SK-N-MC (cell line): ENCODE data around the gene MYO5B.
"Not testable (repeated sequence)": the region's sequence is repeated elsewhere in the genome, so short reads cannot be mapped to it uniquely, and the experiment has no call there.

Experiments
- DNase-seq: peaks from one replicate; pipeline ENCODE4 v3.0.0-alpha.2; 2011; ENCODE audit warnings: low read depth, low spot score
- H3K27ac ChIP-seq: fragments of 200-600 bp; sonication (generic); 2 replicates; pipeline ENCODE4 v1.5.1; 2016; ENCODE audit warnings: mixed run types
- H3K36me3 ChIP-seq: fragments of 200-600 bp; sonication (generic); 2 replicates; pipeline ENCODE4 v1.6.1; 2017; ENCODE audit warnings: antibody characterized with exemption, low read length, mixed read lengths; ENCODE audit not compliant: insufficient read depth
- H3K4me3 ChIP-seq: fragments of 200-600 bp; sonication (generic); 2 replicates; pipeline ENCODE4 v1.5.1; 2016
- H3K9ac ChIP-seq: fragments of 200-600 bp; sonication (generic); 2 replicates; pipeline ENCODE4 v1.8.0; 2017; ENCODE audit warnings: mixed run types, mixed read lengths; ENCODE audit not compliant: insufficient read length
- H3K9me3 ChIP-seq: fragments of 200-600 bp; sonication (generic); 2 replicates; pipeline ENCODE4 v1.6.1; 2017; ENCODE audit warnings: low read depth, mild to moderate bottlenecking, antibody characterized with exemption, low read length, moderate library complexity, mixed read lengths
- EZH2 ChIP-seq: fragments of 200-600 bp; sonication (generic); IDR thresholded peaks from one replicate; pipeline ENCODE4 v1.6.1; 2017; ENCODE audit warnings: antibody characterized with exemption
- FOXP2 ChIP-seq: optimal IDR thresholded peaks from 2 replicates; pipeline ENCODE3; 2011; ENCODE audit warnings: mild to moderate bottlenecking, moderate library complexity; ENCODE audit not compliant: insufficient read depth; ENCODE audit errors: extremely low read length, control extremely low read depth
- POLR2AphosphoS5 ChIP-seq: IDR thresholded peaks from 2 replicates; pipeline ENCODE4 v1.6.1; 2012; ENCODE audit warnings: mild to moderate bottlenecking, low read depth, low read length, borderline replicate concordance

The MYO5B gene

GRCh38 chr18:49894517-49895226, 300.3 kb downstream of the MYO5B start:
- Histone ChIP-seq H3K4me3 (no peak overlapping the region), H3K9me3 (no peaks in the 10 kb centered on the region), H3K36me3 (no peaks in the 10 kb centered on the region), H3K27ac (no peak overlapping the region), H3K9ac (no peak overlapping the region)
- no peak for DNase-seq
- TF ChIP-seq EZH2, result no peak
- TF ChIP-seq FOXP2, result no peak
- TF ChIP-seq POLR2AphosphoS5, result no peak

- Histone ChIP-seq H3K4me3 (no peak overlapping the region), H3K27ac (no peak overlapping the region), H3K36me3 (no peaks in the 10 kb centered on the region), H3K9ac (no peak overlapping the region), H3K9me3 (no peaks in the 10 kb centered on the region)
- TF ChIP-seq EZH2, result no peak
- TF ChIP-seq FOXP2, result no peak
- TF ChIP-seq POLR2AphosphoS5, result no peak
- DNase-seq, result no peak
Observed at GRCh38 chr18:49893036-49893435, 301.9 kb downstream of the MYO5B start.

- Histone ChIP-seq H3K9me3 (no peaks in the 10 kb centered on the region), H3K4me3 (no peak overlapping the region), H3K27ac (no peak overlapping the region), H3K36me3 (no peaks in the 10 kb centered on the region), H3K9ac (no peak overlapping the region)
- no peak for DNase-seq
- TF ChIP-seq POLR2AphosphoS5, result no peak
- TF ChIP-seq EZH2, result no peak
Observed at GRCh38 chr18:49892148-49892924, 302.6 kb downstream of the MYO5B start.

- no peak for DNase-seq
- Histone ChIP-seq H3K9me3 (no peaks in the 10 kb centered on the region), H3K36me3 (no peaks in the 10 kb centered on the region), H3K27ac (no peak overlapping the region), H3K9ac (no peak overlapping the region), H3K4me3 (no peak overlapping the region)
- TF ChIP-seq EZH2, result no peak
- TF ChIP-seq FOXP2, result no peak
- no peak for TF ChIP-seq POLR2AphosphoS5
Observed at GRCh38 chr18:49890041-49890440, 304.9 kb downstream of the MYO5B start.

GRCh38 chr18:49889552-49889951, 305.4 kb downstream of the MYO5B start:
- not testable (repeated sequence) for DNase-seq, H3K27ac ChIP-seq, H3K9me3 ChIP-seq, H3K4me3 ChIP-seq, H3K36me3 ChIP-seq, H3K9ac ChIP-seq

GRCh38 chr18:49886891-49887764, 307.8 kb downstream of the MYO5B start:
- no peak for DNase-seq
- H3K27ac ChIP-seq, result no peak overlapping the region
- no peaks in the 10 kb centered on the region for H3K9me3 ChIP-seq
- H3K36me3 ChIP-seq, result no peaks in the 10 kb centered on the region
- no peak overlapping the region for H3K9ac ChIP-seq
- no peak overlapping the region for H3K4me3 ChIP-seq
- TF ChIP-seq POLR2AphosphoS5 (no peak), FOXP2 (no peak), EZH2 (no peak)

- H3K36me3 ChIP-seq, result no peaks in the 10 kb centered on the region
- no peak overlapping the region for H3K4me3 ChIP-seq
- no peak overlapping the region for H3K9ac ChIP-seq
- DNase-seq, result no peak
- no peak overlapping the region for H3K27ac ChIP-seq
- TF ChIP-seq EZH2, result no peak
- TF ChIP-seq FOXP2, result no peak
- no peak for TF ChIP-seq POLR2AphosphoS5
- H3K9me3 ChIP-seq, result no peaks in the 10 kb centered on the region
Observed at GRCh38 chr18:49884959-49885358, 310.0 kb downstream of the MYO5B start.

- TF ChIP-seq FOXP2, result no peak
- TF ChIP-seq EZH2, result no peak
- TF ChIP-seq POLR2AphosphoS5, result no peak
- H3K9ac ChIP-seq, result no peak overlapping the region
- H3K4me3 ChIP-seq, result no peak overlapping the region
- H3K27ac ChIP-seq, result no peak overlapping the region
- no peak for DNase-seq
- H3K9me3 ChIP-seq, result no peaks in the 10 kb centered on the region
- H3K36me3 ChIP-seq, result no peaks in the 10 kb centered on the region
Observed at GRCh38 chr18:49884465-49884864, 310.5 kb downstream of the MYO5B start.
